Choroid plexus epithelial cell (primary cell): ENCODE data around the gene BCAS3.

Experiments used
- DNase-seq: peaks from one replicate; pipeline ENCODE4 v3.0.0-alpha.2; 2010; ENCODE audit warnings: low read depth
- H3K4me3 ChIP-seq: 2 replicates; pipeline ENCODE4 v1.5.1; 2011; ENCODE audit warnings: low read depth, mild to moderate bottlenecking, control low read depth, low read length, moderate library complexity
- CTCF ChIP-seq: conservative IDR thresholded peaks from 2 replicates; pipeline ENCODE4 v1.5.1; 2011; ENCODE audit warnings: low read depth, mild to moderate bottlenecking, control low read depth, inconsistent platforms, low read length, moderate library complexity

The BCAS3 gene

GRCh38 chr17:60910415-60910814 lies 232.8 kb downstream of the BCAS3 start:
- no peak for TF ChIP-seq CTCF
- H3K4me3 ChIP-seq = no peak overlapping the region
- no peak for DNase-seq

- TF ChIP-seq CTCF = no peak
- H3K4me3 ChIP-seq = no peak overlapping the region
- no peak for DNase-seq
These were observed 236.4 kb downstream of the BCAS3 start for GRCh38 chr17:60914078-60914477.

- no peak overlapping the region for H3K4me3 ChIP-seq
- DNase-seq = no peak
- no peak for TF ChIP-seq CTCF
These were observed 238.4 kb downstream of the BCAS3 start for GRCh38 chr17:60916043-60916442.

- no peak overlapping the region for H3K4me3 ChIP-seq
- no peak for TF ChIP-seq CTCF
- DNase-seq = no peak
These were observed 242.5 kb downstream of the BCAS3 start for GRCh38 chr17:60920107-60920506.

GRCh38 chr17:60923000-60923399 lies 245.3 kb downstream of the BCAS3 start:
- no peak for TF ChIP-seq CTCF
- no peak for DNase-seq
- no peak overlapping the region for H3K4me3 ChIP-seq

- TF ChIP-seq CTCF = no peak
- no peak overlapping the region for H3K4me3 ChIP-seq
- DNase-seq = no peak
These were observed 249.0 kb downstream of the BCAS3 start for GRCh38 chr17:60926466-60927183.

GRCh38 chr17:60933739-60934138 lies 256.1 kb downstream of the BCAS3 start:
- no peak for DNase-seq
- no peak overlapping the region for H3K4me3 ChIP-seq
- TF ChIP-seq CTCF = no peak
